Loucy (cell line): ENCODE data around the gene ARFIP2.

ENCODE experiments used
- H2AFZ ChIP-seq: fragments of 200-600 bp; sonication (generic); 2 replicates; pipeline ENCODE4 v1.6.0; 2016; ENCODE audit warnings: antibody characterized with exemption, mild to moderate bottlenecking, low read length, moderate library complexity
- H3F3A ChIP-seq: fragments of 200-600 bp; 2 replicates; pipeline ENCODE4 v1.6.0; 2016; ENCODE audit warnings: antibody characterized with exemption, low read depth, mild to moderate bottlenecking
- H3K27me3 ChIP-seq: fragments of 200-600 bp; sonication (generic); 2 replicates; pipeline ENCODE4 v1.6.1; 2014; ENCODE audit warnings: low read length, mild to moderate bottlenecking; ENCODE audit not compliant: insufficient read depth, poor library complexity, severe bottlenecking
- H3K36me3 ChIP-seq: fragments of 200-600 bp; sonication (generic); 2 replicates; pipeline ENCODE4 v1.6.1; 2016; ENCODE audit warnings: low read length; ENCODE audit not compliant: insufficient read depth
- H3K4me1 ChIP-seq: fragments of 200-600 bp; sonication (generic); 2 replicates; pipeline ENCODE4 v1.5.1; 2014; ENCODE audit warnings: low read length, mild to moderate bottlenecking; ENCODE audit not compliant: insufficient read depth, poor library complexity, severe bottlenecking
- H3K4me2 ChIP-seq: fragments of 200-600 bp; sonication (generic); 2 replicates; pipeline ENCODE4 v1.6.0; 2014; ENCODE audit warnings: antibody characterized with exemption, low read length, low read depth, mild to moderate bottlenecking; ENCODE audit not compliant: poor library complexity, severe bottlenecking
- H3K4me3 ChIP-seq: fragments of 200-600 bp; sonication (generic); 2 replicates; pipeline ENCODE4 v1.5.1; 2014; ENCODE audit warnings: low read length, mild to moderate bottlenecking, mixed read lengths; ENCODE audit not compliant: poor library complexity, severe bottlenecking
- H3K79me2 ChIP-seq: fragments of 200-600 bp; sonication (generic); 2 replicates; pipeline ENCODE4 v1.6.1; 2014; ENCODE audit warnings: low read length; ENCODE audit not compliant: insufficient read depth
- H3K9ac ChIP-seq: fragments of 200-600 bp; sonication (generic); 2 replicates; pipeline ENCODE4 v1.6.0; 2014; ENCODE audit warnings: mild to moderate bottlenecking, low read depth, low read length, moderate library complexity; ENCODE audit not compliant: poor library complexity, severe bottlenecking
- H3K9me2 ChIP-seq: fragments of 200-600 bp; sonication (generic); replicated peaks from 2 replicates; pipeline ENCODE4 v1.6.1; 2016; ENCODE audit warnings: low read depth, low read length, mixed read lengths
- H3K9me3 ChIP-seq: fragments of 200-600 bp; sonication (generic); 2 replicates; pipeline ENCODE4 v1.6.1; 2014; ENCODE audit warnings: mild to moderate bottlenecking, antibody characterized with exemption, low read length, low read depth; ENCODE audit not compliant: insufficient read depth
- H4K20me1 ChIP-seq: fragments of 200-600 bp; sonication (generic); 2 replicates; pipeline ENCODE4 v1.6.0; 2014; ENCODE audit warnings: antibody characterized with exemption, low read length, mild to moderate bottlenecking; ENCODE audit not compliant: insufficient read depth, poor library complexity, severe bottlenecking
- CTCF ChIP-seq: fragments of 200-600 bp; sonication (generic); conservative IDR thresholded peaks from 2 replicates; pipeline ENCODE4 v1.5.1; 2014; ENCODE audit warnings: mild to moderate bottlenecking, antibody characterized with exemption, low read length
- EZH2phosphoT487 ChIP-seq: fragments of 200-600 bp; IDR thresholded peaks from 2 replicates; pipeline ENCODE4 v1.6.1; 2018; ENCODE audit warnings: antibody characterized with exemption, mild to moderate bottlenecking, moderate library complexity, borderline replicate concordance

ARFIP2 gene

GRCh38 chr11:6481924-6482275 is 769 bp upstream of the ARFIP2 start:
- peaks cover 33% of the 10 kb centered on the region for H4K20me1 ChIP-seq
- peak overlapping the region; percentile 92 for H3K4me2 ChIP-seq
- H2AFZ ChIP-seq = peak overlapping the region; percentile 81; the same call in 1 of the 2 replicates
- H3K36me3 ChIP-seq = peaks cover 5% of the 10 kb centered on the region; the same call in 1 of the 2 replicates
- peak overlapping the region; percentile 85 for H3K9ac ChIP-seq
- no peaks in the 10 kb centered on the region for H3F3A ChIP-seq
- peaks cover 33% of the 10 kb centered on the region for H3K4me1 ChIP-seq
- no peak for TF ChIP-seq CTCF
- no peak for TF ChIP-seq EZH2phosphoT487
- H3K9me2 ChIP-seq = no peaks in the 10 kb centered on the region
- no peaks in the 10 kb centered on the region for H3K9me3 ChIP-seq
- peaks cover 57% of the 10 kb centered on the region for H3K79me2 ChIP-seq
- H3K27me3 ChIP-seq = no peaks in the 10 kb centered on the region
- H3K4me3 ChIP-seq = peak overlapping the region; percentile 92

GRCh38 chr11:6480299-6480914 is 724 bp downstream of the ARFIP2 start:
- peak overlapping the region; percentile 85 for H3K9ac ChIP-seq
- peaks cover 57% of the 10 kb centered on the region for H3K79me2 ChIP-seq
- TF ChIP-seq CTCF (no peak), EZH2phosphoT487 (no peak)
- no peaks in the 10 kb centered on the region for H3K27me3 ChIP-seq
- no peaks in the 10 kb centered on the region for H3K9me3 ChIP-seq
- H4K20me1 ChIP-seq = peaks cover 33% of the 10 kb centered on the region
- H3K9me2 ChIP-seq = no peaks in the 10 kb centered on the region
- H3K4me3 ChIP-seq = peak overlapping the region; percentile 92
- H3K4me1 ChIP-seq = peaks cover 33% of the 10 kb centered on the region
- peaks cover 4% of the 10 kb centered on the region; the same call in 1 of the 2 replicates for H3F3A ChIP-seq
- peak overlapping the region; percentile 96 for H3K4me2 ChIP-seq
- peaks cover 5% of the 10 kb centered on the region; the same call in 1 of the 2 replicates for H3K36me3 ChIP-seq
- no peak overlapping the region for H2AFZ ChIP-seq

GRCh38 chr11:6476571-6476970 is 4.6 kb downstream of the ARFIP2 start:
- Histone ChIP-seq H2AFZ (no peak overlapping the region), H3K4me1 (peaks cover 23% of the 10 kb centered on the region), H3K9ac (no peak overlapping the region), H3K79me2 (peaks cover 30% of the 10 kb centered on the region), H3K9me2 (no peaks in the 10 kb centered on the region), H3K27me3 (no peaks in the 10 kb centered on the region), H3K4me3 (no peak overlapping the region), H3K36me3 (no peaks in the 10 kb centered on the region; the same call in 1 of the 2 replicates), H3K9me3 (no peaks in the 10 kb centered on the region), H3F3A (peaks cover 15% of the 10 kb centered on the region; the same call in 1 of the 2 replicates), H4K20me1 (peaks cover 11% of the 10 kb centered on the region), H3K4me2 (no peak overlapping the region)
- no peak for TF ChIP-seq CTCF
- no peak for TF ChIP-seq EZH2phosphoT487
